ENCODE measurements around the gene NES.

The NES gene

DNA sequence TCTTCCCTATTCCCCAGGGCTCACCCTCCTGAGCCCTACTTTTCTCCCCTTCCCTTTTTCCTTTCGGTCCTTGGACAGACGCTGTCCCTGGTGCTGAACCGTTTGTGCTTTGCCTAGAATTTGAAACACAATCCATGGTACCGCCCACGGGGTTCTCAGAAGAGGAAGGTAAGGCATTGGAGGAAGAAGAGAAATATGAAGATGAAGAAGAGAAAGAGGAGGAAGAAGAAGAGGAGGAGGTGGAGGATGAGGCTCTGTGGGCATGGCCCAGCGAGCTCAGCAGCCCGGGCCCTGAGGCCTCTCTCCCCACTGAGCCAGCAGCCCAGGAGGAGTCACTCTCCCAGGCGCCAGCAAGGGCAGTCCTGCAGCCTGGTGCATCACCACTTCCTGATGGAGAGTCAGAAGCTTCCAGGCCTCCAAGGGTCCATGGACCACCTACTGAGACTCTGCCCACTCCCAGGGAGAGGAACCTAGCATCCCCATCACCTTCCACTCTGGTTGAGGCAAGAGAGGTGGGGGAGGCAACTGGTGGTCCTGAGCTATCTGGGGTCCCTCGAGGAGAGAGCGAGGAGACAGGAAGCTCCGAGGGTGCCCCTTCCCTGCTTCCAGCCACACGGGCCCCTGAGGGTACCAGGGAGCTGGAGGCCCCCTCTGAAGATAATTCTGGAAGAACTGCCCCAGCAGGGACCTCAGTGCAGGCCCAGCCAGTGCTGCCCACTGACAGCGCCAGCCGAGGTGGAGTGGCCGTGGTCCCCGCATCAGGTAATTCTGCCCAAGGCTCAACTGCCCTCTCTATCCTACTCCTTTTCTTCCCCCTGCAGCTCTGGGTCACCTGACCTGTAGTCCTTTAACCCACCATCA is 24.8 kb downstream of the NES start:
- H3K27me3 ChIP-seq (ENCODE audit: control insufficient read depth, insufficient read depth, low read length): no peaks in the 10 kb centered on the region

DNA sequence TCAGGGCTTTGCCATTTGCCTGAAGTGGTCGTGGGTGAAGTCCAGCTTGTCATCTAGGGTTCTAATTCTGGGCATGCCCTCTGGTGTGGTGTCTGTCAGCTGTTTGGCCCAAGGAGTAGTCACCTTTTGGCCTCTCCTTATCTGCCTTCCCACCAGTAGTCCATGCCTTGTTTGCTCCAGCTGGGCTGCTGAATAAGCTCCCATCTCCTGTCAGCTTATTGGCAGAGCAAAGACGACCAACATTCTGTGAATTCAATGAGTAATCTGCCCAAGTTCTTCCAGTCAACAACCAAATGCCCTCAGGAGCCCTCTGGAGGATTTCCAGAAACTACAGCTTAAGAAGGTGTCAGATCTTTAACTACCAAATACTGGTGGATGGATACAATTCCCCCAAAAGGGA is 28.3 kb downstream of the NES start:
- Histone ChIP-seq H3K4me3 (ENCODE audit: low read depth, low read length) (no peak overlapping the region), H3K4me1 (no peaks in the 10 kb centered on the region), H3K79me2 (no peaks in the 10 kb centered on the region), H3K27ac (no peak overlapping the region), H3K27me3 (ENCODE audit: control insufficient read depth, insufficient read depth, low read length) (no peaks in the 10 kb centered on the region), H3K36me3 (ENCODE audit: control insufficient read depth, insufficient read depth, low read length) (no peaks in the 10 kb centered on the region), H3K9ac (no peak overlapping the region), H2AFZ (no peak overlapping the region), H3K9me3 (ENCODE audit: control insufficient read depth, low read length) (no peaks in the 10 kb centered on the region), H3K4me2 (ENCODE audit: low read length) (no peak overlapping the region)
- TF ChIP-seq, protein P1, sequence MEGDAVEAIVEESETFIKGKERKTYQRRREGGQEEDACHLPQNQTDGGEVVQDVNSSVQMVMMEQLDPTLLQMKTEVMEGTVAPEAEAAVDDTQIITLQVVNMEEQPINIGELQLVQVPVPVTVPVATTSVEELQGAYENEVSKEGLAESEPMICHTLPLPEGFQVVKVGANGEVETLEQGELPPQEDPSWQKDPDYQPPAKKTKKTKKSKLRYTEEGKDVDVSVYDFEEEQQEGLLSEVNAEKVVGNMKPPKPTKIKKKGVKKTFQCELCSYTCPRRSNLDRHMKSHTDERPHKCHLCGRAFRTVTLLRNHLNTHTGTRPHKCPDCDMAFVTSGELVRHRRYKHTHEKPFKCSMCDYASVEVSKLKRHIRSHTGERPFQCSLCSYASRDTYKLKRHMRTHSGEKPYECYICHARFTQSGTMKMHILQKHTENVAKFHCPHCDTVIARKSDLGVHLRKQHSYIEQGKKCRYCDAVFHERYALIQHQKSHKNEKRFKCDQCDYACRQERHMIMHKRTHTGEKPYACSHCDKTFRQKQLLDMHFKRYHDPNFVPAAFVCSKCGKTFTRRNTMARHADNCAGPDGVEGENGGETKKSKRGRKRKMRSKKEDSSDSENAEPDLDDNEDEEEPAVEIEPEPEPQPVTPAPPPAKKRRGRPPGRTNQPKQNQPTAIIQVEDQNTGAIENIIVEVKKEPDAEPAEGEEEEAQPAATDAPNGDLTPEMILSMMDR (IDR thresholded peaks at IDR 0.05): no peak

More for the DNA sequence above, 24.8 kb downstream of the NES start:
- TF ChIP-seq, protein P1 (IDR thresholded peaks at IDR 0.05): no peak
- Histone ChIP-seq H3K36me3 (ENCODE audit: control insufficient read depth, insufficient read depth, low read length) (no peaks in the 10 kb centered on the region), H3K9ac (no peak overlapping the region), H3K4me3 (ENCODE audit: low read depth, low read length) (no peak overlapping the region), H3K4me1 (no peaks in the 10 kb centered on the region), H3K79me2 (no peaks in the 10 kb centered on the region), H3K4me2 (ENCODE audit: low read length) (no peak overlapping the region), H3K27ac (no peak overlapping the region), H2AFZ (no peak overlapping the region), H3K9me3 (ENCODE audit: control insufficient read depth, low read length) (no peaks in the 10 kb centered on the region)

DNA sequence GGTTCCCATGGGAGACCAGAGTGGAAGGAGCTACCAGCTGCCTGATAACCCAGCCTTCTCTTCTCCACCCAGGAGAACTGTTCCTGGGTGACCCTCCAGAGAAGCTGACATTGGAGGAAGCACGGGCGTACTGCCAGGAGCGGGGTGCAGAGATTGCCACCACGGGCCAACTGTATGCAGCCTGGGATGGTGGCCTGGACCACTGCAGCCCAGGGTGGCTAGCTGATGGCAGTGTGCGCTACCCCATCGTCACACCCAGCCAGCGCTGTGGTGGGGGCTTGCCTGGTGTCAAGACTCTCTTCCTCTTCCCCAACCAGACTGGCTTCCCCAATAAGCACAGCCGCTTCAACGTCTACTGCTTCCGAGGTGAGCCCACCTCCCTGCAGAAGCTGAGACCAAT is 28.7 kb downstream of the NES start:
- TF ChIP-seq, protein P1 (IDR thresholded peaks at IDR 0.05): no peak
- H3K4me1 ChIP-seq: no peaks in the 10 kb centered on the region
- H3K27me3 ChIP-seq (ENCODE audit: control insufficient read depth, insufficient read depth, low read length): no peaks in the 10 kb centered on the region
- H3K9ac ChIP-seq: no peak overlapping the region
- no peaks in the 10 kb centered on the region for H3K36me3 ChIP-seq (ENCODE audit: control insufficient read depth, insufficient read depth, low read length)
- no peak overlapping the region for H3K4me2 ChIP-seq (ENCODE audit: low read length)
- H3K9me3 ChIP-seq (ENCODE audit: control insufficient read depth, low read length): no peaks in the 10 kb centered on the region
- H2AFZ ChIP-seq: no peak overlapping the region
- H3K27ac ChIP-seq: no peak overlapping the region
- no peaks in the 10 kb centered on the region for H3K79me2 ChIP-seq
- no peak overlapping the region for H3K4me3 ChIP-seq (ENCODE audit: low read depth, low read length)

DNA sequence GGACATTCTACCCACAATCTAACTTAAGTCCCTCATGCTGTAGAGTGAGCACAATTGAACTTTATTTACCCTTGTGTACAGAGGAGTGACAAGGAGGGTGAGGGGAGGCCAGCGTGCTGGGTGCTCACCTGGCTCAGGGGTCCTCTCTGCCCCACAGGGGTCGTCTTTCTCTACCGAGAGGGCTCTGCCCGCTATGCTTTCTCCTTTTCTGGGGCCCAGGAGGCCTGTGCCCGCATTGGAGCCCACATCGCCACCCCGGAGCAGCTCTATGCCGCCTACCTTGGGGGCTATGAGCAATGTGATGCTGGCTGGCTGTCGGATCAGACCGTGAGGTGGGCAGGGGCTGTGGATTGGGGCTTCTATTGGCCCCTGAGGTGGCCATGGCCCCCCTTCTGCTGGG is 29.9 kb downstream of the NES start:
- H3K27ac ChIP-seq: no peak overlapping the region
- H3K36me3 ChIP-seq (ENCODE audit: control insufficient read depth, insufficient read depth, low read length): no peaks in the 10 kb centered on the region
- H3K4me3 ChIP-seq (ENCODE audit: low read depth, low read length): no peak overlapping the region
- H3K9me3 ChIP-seq (ENCODE audit: control insufficient read depth, low read length): no peaks in the 10 kb centered on the region
- TF ChIP-seq, protein P1 (IDR thresholded peaks at IDR 0.05): no peak
- H2AFZ ChIP-seq: no peak overlapping the region
- peaks cover 4% of the 10 kb centered on the region for H3K27me3 ChIP-seq (ENCODE audit: control insufficient read depth, insufficient read depth, low read length)
- no peaks in the 10 kb centered on the region for H3K79me2 ChIP-seq
- no peak overlapping the region for H3K4me2 ChIP-seq (ENCODE audit: low read length)
- no peaks in the 10 kb centered on the region for H3K4me1 ChIP-seq
- no peak overlapping the region for H3K9ac ChIP-seq

DNA sequence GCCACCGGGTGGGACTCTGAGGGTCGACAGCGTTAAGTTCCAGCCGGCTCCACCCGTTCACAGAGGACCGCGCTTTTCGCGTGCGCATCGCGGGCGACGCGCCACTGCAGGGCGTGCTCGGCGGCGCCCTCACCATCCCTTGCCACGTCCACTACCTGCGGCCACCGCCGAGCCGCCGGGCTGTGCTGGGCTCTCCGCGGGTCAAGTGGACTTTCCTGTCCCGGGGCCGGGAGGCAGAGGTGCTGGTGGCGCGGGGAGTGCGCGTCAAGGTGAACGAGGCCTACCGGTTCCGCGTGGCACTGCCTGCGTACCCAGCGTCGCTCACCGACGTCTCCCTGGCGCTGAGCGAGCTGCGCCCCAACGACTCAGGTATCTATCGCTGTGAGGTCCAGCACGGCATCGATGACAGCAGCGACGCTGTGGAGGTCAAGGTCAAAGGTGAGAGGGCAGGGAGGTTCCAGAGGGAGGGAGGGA is 30.4 kb downstream of the NES start:
- no peaks in the 10 kb centered on the region for H3K36me3 ChIP-seq (ENCODE audit: control insufficient read depth, insufficient read depth, low read length)
- TF ChIP-seq, protein P1 (IDR thresholded peaks at IDR 0.05): no peak
- H3K27ac ChIP-seq: no peak overlapping the region
- no peaks in the 10 kb centered on the region for H3K79me2 ChIP-seq
- peaks cover 6% of the 10 kb centered on the region for H3K27me3 ChIP-seq (ENCODE audit: control insufficient read depth, insufficient read depth, low read length)
- H3K4me2 ChIP-seq (ENCODE audit: low read length): no peak overlapping the region
- H3K4me1 ChIP-seq: no peaks in the 10 kb centered on the region
- no peak overlapping the region for H2AFZ ChIP-seq
- no peak overlapping the region for H3K4me3 ChIP-seq (ENCODE audit: low read depth, low read length)
- H3K9me3 ChIP-seq (ENCODE audit: control insufficient read depth, low read length): no peaks in the 10 kb centered on the region
- no peak overlapping the region for H3K9ac ChIP-seq

All from parathyroid adenoma (tissue), 2 donors.